GM15510 (cell line): ENCODE results near the gene MACROH2A1.

ENCODE experiments used
- POLR2A ChIP-seq: IDR thresholded peaks from 3 replicates; pipeline ENCODE4 v1.6.1; 2011; ENCODE audit warnings: borderline replicate concordance; ENCODE audit not compliant: insufficient read length; ENCODE audit errors: extremely low read depth

MACROH2A1 gene

DNA sequence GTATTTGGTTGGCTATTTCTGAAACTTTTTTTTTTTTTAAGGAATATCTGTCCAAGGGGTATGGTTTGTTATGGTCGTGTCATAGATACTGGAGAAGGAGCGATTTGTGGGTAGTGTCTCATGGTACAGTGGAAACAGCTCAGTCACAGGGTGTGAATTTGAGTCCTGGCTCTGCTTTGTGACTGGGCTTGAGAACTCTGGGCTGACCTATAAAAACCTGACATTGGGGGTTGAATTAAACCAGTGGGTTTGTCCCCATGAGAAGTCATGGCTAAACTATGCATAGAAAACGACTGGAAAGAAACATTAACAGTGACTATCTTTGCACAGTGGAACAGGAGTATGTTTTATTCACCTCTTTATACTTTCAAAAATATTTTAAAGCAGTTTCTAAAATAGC, 54.7 kb downstream of the MACROH2A1 start:
- TF ChIP-seq POLR2A = no peak

DNA sequence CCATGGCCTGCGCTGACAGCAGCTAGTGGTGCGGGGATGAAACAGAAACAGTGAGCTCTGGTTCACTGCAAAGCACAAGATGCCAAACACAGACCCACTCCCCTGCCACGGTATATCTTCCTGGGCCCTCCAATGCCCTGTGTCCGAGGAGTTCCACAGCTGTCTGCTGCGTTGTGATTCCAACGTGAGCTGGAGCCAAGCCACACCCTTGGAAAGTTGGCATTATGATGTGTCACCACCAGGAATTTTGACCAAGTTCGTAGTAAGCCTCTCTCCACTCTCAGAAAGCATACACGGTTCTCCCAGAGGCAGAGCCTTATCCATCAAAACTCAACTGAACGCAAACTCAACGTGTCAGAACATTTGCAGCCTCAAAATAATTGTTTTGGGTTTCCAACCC, 55.6 kb downstream of the MACROH2A1 start:
- no peak for TF ChIP-seq POLR2A

- TF ChIP-seq POLR2A = no peak
Measured at GRCh38 chr5:135342551-135342875, 56.5 kb downstream of the MACROH2A1 start.

DNA sequence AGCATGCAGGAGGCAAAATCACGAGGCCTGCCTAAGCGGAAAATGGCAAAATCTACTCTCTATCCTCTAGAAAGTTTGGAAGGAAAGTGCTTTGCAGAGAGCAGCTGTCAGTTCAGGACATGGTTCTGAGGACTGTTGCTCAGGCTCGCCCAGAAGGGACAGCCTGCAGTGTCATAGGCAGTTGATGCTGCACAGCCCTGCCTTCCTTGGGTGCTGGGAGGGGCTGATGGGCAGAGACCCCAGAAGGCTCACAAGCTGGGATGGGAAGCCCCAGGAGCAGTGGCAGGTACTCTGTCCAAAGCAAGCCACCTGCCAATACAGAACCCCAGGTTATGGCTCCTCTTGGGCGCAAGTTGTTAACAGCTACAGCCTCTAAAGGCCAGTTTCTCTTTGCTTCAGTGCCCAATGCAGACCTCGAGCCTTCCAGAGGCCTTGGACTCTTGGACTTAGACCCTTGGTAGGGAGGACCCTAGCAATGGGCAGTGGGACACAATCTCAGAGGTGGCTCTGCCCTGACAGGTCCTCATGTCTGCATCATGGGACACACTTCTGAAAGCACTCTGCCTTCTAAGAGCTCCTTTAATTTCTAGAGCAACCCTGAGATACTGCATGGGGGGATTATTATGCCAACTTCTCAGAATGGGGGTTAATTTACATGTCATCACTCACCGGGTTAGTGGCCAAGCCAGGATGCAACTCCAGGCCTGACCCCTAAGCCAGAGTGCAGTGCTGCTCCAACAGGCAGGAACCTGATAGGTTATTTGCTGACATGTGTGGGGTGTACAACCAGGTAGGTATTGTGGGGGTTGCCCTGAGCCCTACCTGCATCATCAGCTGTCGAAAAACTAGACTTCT, 57.1 kb downstream of the MACROH2A1 start:
- no peak for TF ChIP-seq POLR2A

- no peak for TF ChIP-seq POLR2A
Measured at GRCh38 chr5:135341016-135341666, 57.9 kb downstream of the MACROH2A1 start.

DNA sequence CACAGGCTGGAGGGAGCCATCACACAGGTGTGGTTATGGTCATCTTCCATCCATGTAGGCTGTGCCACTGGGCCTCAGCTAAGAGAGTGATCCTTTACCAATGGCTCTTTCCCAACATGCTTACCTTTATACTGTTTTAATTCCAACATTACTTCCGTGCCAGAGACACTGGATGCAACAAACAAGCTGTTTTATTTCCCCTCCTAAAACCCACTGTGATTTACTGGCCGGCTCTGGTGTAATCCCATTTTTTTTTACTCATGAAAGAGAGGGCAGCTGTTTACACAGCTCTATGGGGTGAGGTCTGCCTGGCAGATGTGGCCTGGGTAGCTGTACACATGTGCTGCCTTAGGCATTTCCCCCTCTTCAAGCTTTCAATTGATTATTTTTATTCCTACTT, 58.5 kb downstream of the MACROH2A1 start:
- no peak for TF ChIP-seq POLR2A

DNA sequence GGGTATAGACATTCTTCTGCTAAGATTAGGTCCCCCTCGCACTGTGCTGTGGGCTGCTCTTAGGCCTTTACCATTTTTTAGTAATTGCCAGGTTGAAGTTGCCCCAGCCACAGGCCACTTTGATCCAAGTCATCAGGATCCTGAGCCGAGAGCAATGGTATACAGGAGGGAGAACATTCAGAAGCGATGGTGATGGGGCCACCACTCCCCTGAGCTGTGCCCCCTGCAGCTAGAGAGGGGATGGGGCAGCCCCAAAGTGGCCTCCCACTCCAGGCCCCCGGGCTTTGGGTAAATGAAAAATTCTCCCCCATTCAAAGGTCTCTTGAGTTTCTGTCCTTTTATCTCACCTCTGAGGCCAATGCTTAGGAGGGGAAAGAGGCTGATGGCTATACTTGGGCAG, 59.4 kb downstream of the MACROH2A1 start:
- TF ChIP-seq POLR2A = no peak

DNA sequence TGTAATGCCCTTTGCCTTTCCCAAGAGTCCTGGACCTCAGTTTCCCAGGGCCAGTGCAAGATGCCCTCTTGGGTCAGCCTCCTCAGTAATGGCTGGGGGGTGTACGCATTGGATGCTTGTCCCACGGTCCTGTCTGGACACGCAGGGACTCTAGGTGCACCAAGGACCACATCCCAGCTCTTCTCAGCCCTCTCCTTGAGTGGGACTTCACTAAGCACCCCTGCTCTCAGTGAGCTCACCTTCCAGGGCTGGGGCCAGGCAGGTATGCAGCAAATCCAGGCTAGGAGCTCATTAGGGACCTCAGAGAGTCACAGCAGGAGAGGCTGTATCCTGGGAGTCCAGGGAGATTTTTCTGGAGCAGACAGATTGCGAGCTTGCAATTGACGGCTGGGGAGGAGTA, 59.8 kb downstream of the MACROH2A1 start:
- TF ChIP-seq POLR2A = no peak

- no peak for TF ChIP-seq POLR2A
Measured at GRCh38 chr5:135337064-135337463, 62.0 kb downstream of the MACROH2A1 start.

DNA sequence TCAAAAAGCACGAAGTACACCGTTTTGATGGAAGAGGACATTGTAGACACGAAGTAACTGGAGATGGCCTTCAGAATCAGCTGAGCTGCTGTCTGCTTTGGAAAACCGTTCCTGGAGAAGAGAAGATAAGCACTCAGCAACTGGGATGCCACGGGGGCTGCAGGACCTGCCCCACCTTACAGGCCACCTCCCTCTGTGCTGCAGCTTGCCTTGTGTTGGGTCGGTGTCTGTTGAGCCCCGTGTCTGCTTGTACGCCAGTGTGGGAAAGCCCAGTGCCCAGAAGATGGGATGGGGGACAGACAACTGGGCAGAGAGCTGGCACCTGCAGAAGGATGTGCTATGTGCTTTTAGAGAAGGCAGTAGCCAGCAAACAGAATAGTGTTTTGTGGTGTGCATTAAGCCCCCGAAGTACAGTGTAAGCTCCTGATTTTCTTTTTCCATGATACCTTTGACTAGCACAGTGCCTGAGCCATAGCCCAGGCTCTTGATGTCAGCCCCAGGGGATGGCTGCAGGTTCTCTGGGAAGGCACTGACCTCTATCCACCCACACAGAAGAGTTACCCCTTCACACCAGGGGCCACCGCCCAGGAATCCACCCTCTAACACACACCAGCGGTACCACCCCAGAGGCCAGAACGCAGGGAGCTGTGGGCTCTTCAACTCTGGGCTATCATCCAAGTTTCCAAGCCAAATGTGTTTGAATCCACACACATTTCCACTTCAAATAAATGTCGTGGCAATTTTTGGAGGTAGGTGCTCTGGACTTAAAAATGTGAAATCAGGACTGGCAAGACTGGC, 63.8 kb downstream of the MACROH2A1 start:
- TF ChIP-seq POLR2A = no peak

DNA sequence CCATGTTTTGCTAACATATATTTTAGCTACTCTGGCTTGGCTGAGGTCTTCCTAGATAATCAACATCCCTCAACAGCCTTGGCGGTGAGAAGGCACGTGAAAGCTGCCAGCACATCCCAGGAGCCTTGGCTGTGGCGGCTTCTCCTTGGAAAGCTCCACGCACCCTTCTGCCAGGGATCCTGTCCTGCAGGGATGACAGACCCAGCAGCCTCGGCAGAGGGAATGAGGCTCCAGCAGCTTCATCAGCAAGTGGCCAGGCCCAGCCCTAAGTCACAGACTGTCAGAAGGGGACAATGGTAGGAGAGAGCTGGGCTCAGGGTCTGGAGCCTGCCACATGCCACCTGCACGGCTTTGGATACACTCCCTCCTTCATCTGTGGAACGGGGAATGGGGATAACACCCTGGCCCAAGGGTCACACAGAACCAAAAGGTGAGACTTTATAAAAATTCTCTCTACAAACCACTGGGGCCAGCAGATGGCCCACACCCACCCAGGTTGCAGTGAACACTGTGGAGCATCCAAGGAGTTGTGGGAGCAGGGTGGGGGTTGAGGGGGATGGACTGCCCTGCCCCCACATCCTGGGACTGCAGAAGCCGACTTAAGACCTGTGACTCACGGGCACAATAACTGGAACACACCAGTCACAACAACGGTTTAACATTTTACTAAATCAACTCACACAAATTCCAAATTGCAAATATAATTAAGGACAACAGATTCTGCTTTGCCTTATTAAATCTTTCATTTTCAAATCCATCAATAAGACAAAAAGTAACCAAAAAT, 65.1 kb downstream of the MACROH2A1 start:
- TF ChIP-seq POLR2A = no peak

- no peak for TF ChIP-seq POLR2A
Measured at GRCh38 chr5:135332519-135333150, 66.4 kb downstream of the MACROH2A1 start.

GRCh38 chr5:135331612-135332011, 67.4 kb downstream of the MACROH2A1 start:
- TF ChIP-seq POLR2A = no peak

GRCh38 chr5:135330798-135331096, 68.3 kb downstream of the MACROH2A1 start:
- TF ChIP-seq POLR2A = no peak
